Measurements from ENCODE around the gene PTTG2. TPM values are rescaled to one million over a fixed set of nuclear protein-coding genes. Genes with fewer than 3 reads are reported as not detected.

PTTG2 gene
- total and polyA plus RNA-seq, 2 of the 4 experiments (the other 2 are of a cell fraction): not detected

- TF ChIP-seq NFE2L2 (IDR thresholded peaks at IDR 0.05; ENCODE audit: low read depth, low read length) (no peak), MXI1 (IDR thresholded peaks at IDR 0.05; ENCODE audit: borderline replicate concordance, low read depth, low read length) (no peak), RCOR1 (IDR thresholded peaks at IDR 0.05; ENCODE audit: insufficient replicate concordance, low read length) (no peak), ELK1 (IDR thresholded peaks at IDR 0.05; ENCODE audit: borderline replicate concordance, low read depth, low read length) (no peak), FOS (IDR thresholded peaks at IDR 0.05; ENCODE audit: low read depth, low read length) (no peak)
- no CpG with 5 or more reads among the region's 3 CpGs for WGBS, 2 experiments (ENCODE audit: extremely low coverage in 2 of 2, insufficient read length in 1 of 2)
- no peak overlapping the region for H3K56ac ChIP-seq (ENCODE audit: extremely low read depth, insufficient read depth, low read length)
- H4K91ac ChIP-seq (ENCODE audit: insufficient read depth, low read depth, low read length): no peak overlapping the region
- peak overlapping the region; percentile 92 for H2AFZ ChIP-seq (replicated peaks; ENCODE audit: low read length, poor library complexity)
- H3K4me1 ChIP-seq (ENCODE audit: control insufficient read depth, insufficient read depth, low read length): peaks cover 3% of the 10 kb centered on the region
- H4K20me1 ChIP-seq (ENCODE audit: insufficient read depth, low read length): 0 out of 2 replicates have a peak, but pooled peaks cover under 1% of the 10 kb centered on the region
- no peaks in the 10 kb centered on the region for H3K9me3 ChIP-seq (ENCODE audit: control insufficient read depth, insufficient read depth, low read length)
- H3K18ac ChIP-seq (ENCODE audit: low read depth, low read length): no peak overlapping the region
- peaks cover 7% of the 10 kb centered on the region for H3K9me1 ChIP-seq (ENCODE audit: insufficient read depth, low read length)
- H3K4me3 ChIP-seq (ENCODE audit: insufficient read depth, low read depth, low read length): peak overlapping the region; percentile 59
- no peaks in the 10 kb centered on the region for H3K36me3 ChIP-seq (ENCODE audit: control insufficient read depth, insufficient read depth, low read length)
- no peak overlapping the region for H2BK15ac ChIP-seq (ENCODE audit: low read depth, low read length)
- H4K8ac ChIP-seq (ENCODE audit: low read depth in 2 of 2, low read length in 2 of 2): peak overlapping the region; percentile 14 to 85; a peak in 3 of 4 replicates
- in situ Hi-C loops (cut with MboI; ENCODE audit: low sequenced_read_pairs) (no loop called here), intact Hi-C loops (cut with micrococcal nuclease) (no loop called here), dilution Hi-C loops (cut with HindIII; ENCODE audit: low sequenced_read_pairs, unreplicated experiment) (no loop called here)
- ChIA-PET CTCF (no interaction called here), POLR2A (ENCODE audit: unreplicated experiment) (no interaction called here)
- BruUV-seq (replicated peaks): no TSS peak
- H3K27me3 ChIP-seq (ENCODE audit: control insufficient read depth, insufficient read depth, low read length): no peaks in the 10 kb centered on the region
- peaks cover 10 to 27% of the 10 kb centered on the region in 2 experiments; a peak in 2 of 4 replicates for H3K79me1 ChIP-seq (ENCODE audit: low read depth in 1 of 2, low read length in 2 of 2)
- H2BK120ac ChIP-seq (ENCODE audit: low read depth, low read length): no peak overlapping the region
- ATAC-seq (ENCODE audit: low read depth) (no peak), DNase-seq (no peak)
- H2BK5ac ChIP-seq (ENCODE audit: low read depth, low read length, poor library complexity, severe bottlenecking): no peak overlapping the region
- no peak overlapping the region for H3K23ac ChIP-seq (ENCODE audit: low read depth, low read length)
- no peak overlapping the region for H2AK5ac ChIP-seq (ENCODE audit: low read depth, low read length)
- H3K14ac ChIP-seq (replicated peaks; ENCODE audit: low read depth, low read length): no peak overlapping the region
- no peak overlapping the region; the same call in 1 of the 2 replicates for H4K5ac ChIP-seq (ENCODE audit: low read depth, low read length)
- no peak overlapping the region; the same call in 1 of the 2 replicates for H3K27ac ChIP-seq (ENCODE audit: insufficient read depth, low read length)
- no peak overlapping the region for H2AK9ac ChIP-seq (replicated peaks; ENCODE audit: low read depth, low read length, poor library complexity)
- H3K9ac ChIP-seq (ENCODE audit: low read depth, low read length): peak overlapping the region; percentile 53
- H3K4ac ChIP-seq (ENCODE audit: low read depth, low read length): no peak overlapping the region
- H3K4me2 ChIP-seq (ENCODE audit: low read depth, low read length): peak overlapping the region; percentile 76
- no peak overlapping the region for H2BK20ac ChIP-seq (ENCODE audit: low read depth, low read length)
Measured at GRCh38 chr4:37976507-37976906, 16.3 kb downstream of the PTTG2 start.
